ENCODE data around the gene PCGF3.
"Not testable (repeated sequence)": the region's sequence is repeated elsewhere in the genome, so short reads cannot be mapped to it uniquely, and the experiment has no call there.

Gene PCGF3

GRCh38 chr4:706083-706633 lies 526 bp downstream of the PCGF3 start:
- not testable (repeated sequence) for DNase-seq

DNA sequence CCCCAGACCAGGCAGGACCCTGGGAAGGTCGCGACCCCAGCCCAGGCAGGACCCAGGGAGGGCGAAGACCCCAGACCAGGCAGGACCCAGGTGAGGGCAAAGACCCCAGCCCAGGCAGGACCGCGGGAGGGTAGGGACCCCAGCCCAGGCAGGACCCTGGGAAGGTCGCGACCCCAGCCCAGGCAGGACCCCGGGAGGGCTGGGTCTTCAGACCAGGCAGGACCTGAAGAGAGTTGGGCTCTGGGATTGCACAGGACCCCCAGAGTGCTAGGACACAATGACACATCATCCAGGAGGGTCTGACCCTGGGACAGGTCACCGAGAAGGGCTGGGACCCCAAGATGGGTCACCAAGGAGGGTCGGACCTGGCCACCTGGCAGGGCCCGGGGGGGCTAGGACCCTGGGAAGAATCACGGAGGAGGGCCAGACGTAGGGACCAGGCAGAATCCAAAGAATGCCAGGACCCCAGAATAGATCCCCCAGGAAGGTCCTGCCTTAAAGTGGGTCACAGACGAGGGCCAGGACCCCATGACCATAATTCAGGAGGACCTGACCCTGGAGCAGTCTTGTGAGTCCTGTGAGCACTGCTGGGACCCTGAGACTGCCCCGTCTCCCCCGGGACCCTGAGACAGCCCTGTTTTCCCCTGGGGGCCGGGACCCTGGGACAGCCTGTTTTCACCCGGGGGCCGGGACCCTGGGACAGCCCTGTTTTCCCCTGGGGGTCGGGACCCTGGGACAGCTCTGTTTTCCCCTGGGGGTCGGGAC lies 1.4 kb downstream of the PCGF3 start:
- DNase-seq: no peak

DNA sequence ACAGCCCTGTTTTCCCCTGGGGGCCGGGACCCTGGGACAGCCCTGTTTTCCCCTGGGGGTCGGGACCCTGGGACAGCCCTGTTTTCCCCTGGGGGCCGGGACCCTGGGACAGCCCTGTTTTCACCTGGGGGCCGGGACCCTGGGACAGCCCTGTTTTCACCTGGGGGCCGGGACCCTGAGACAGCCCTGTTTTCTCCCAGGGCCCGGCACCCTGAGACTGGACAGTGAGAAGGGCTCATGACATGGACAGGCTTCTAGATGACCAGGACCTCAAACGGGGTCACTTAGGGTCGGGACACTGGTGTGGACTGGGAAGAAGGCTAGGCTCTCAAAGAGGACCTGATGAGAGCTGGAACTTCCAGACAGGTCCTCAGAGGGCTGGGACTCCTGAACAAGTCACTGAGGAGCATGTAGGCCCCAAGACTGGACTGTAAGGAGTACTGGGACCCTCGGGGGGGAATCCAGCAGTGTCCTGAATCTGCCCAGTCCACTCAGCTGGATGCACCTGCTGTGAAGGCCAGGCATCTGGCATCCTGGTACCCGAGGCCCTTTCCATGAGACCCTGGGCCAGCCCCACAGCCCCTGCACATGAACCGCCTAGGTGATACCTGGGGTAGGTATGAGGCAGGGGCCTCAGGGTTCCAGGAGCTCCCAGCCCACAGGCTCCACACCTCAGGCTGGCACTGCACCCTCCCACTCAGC lies 2.4 kb downstream of the PCGF3 start:
- no peak for DNase-seq

DNA sequence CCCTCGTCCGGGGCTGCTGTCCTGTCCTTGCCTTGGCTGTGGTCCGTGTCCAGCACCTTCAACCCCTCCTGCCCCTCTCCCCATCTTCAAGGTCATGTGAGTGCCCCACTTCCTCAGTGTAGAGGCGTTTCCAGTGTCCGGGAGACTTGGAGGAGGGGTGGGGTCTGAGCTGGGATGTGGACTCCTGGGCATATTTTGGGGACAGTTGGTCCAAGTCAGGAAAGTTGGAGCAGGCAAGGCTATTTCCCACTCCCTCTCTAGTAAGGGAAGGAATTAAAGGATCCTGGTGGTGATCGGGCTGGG lies 3.0 kb downstream of the PCGF3 start:
- no peak for DNase-seq

DNA sequence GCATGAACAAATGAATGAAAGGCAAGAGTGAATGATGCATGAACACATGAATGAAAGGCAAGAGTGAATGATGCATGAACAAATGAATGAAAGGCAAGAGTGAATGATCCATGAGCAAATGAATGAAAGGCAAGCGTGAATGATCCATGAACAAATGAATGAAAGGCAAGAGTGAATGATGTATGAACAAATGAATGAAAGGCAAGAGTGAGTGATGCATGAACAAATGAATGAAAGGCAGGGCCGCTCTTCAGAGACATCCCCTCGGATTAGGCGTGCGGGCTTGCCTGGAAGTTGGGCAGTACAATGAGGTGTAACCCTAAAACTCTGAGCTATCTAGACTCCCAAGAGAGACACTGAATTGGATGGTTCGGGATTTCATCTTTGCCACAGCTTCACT lies 3.7 kb downstream of the PCGF3 start:
- no peak for DNase-seq

GRCh38 chr4:710116-710515 lies 4.5 kb downstream of the PCGF3 start:
- DNase-seq: no peak

DNA sequence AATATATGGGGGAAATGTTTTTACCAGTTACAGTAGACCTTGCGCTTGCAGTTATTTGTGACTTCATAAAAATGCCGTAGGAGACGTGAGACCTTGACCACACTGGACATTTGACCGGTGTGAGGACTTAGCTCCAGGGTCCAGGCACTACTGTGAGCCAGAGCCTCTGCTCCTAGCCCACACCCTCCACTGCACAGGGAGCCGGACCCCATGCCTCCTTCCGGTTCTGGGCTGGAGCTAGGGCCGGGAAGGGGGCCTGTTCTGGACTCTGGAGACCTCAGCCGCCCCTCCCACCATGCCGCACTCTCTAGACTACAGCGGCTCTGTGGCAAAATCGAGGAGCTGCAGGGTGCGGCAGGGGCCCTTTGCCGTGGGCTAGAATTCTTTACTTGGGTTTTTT lies 5.3 kb downstream of the PCGF3 start:
- DNase-seq: no peak

DNA sequence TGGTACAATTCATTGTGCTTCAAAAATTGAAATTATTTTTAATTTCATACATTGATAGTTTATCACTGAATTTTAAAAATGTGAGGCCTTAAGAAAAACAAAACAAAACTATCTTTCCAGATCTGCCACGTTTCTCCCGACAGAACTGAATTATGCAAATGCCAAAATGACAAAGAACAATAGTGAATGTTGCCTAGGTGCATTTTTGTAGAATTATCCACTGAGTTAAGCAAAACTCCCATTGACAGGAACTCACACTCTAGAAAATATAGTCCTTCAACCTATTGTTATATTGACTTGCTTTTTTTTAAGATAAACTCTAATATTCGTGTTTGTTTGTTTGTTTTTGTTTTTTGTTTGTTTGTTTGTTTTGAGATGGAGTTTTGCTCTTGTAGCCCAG lies 6.5 kb downstream of the PCGF3 start:
- no peak for DNase-seq

DNA sequence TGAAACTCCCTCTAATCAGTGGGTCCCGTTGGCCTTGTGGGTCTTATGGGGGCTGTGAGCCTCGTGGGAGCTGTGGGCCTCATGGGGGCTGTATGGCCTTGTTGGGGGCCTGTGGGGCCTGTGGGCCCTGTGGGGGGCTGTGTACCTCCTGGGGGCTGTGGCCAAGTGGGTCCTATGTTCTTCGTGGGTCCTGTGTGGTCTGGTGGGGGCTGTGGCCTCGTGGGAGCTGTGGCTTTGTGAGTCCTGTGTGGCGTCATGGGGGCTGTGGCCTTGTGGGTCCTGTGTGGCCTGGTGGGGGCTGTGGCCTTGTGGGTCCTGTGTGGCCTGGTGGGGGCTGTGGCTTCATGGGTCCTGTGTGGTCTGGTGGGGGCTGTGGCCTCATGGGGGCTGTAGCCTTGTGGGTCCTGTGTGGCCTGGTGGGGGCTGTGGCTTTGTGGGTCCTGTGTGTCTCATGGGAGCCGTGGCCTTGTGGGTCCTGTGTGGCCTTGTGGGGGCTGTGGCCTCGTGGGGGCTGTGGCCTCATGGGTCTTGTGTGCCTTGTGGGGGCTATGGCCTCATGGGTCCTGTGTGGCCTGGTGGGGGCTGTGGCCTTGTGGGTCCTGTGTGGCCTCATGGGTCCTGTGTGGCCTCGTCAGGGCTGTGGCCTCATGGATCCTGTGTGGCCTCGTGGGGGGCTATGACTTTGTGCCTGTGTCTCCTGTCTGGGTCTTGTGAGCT lies 7.4 kb downstream of the PCGF3 start:
- DNase-seq: no peak

GRCh38 chr4:714087-714486 lies 8.5 kb downstream of the PCGF3 start:
- no peak for DNase-seq

DNA sequence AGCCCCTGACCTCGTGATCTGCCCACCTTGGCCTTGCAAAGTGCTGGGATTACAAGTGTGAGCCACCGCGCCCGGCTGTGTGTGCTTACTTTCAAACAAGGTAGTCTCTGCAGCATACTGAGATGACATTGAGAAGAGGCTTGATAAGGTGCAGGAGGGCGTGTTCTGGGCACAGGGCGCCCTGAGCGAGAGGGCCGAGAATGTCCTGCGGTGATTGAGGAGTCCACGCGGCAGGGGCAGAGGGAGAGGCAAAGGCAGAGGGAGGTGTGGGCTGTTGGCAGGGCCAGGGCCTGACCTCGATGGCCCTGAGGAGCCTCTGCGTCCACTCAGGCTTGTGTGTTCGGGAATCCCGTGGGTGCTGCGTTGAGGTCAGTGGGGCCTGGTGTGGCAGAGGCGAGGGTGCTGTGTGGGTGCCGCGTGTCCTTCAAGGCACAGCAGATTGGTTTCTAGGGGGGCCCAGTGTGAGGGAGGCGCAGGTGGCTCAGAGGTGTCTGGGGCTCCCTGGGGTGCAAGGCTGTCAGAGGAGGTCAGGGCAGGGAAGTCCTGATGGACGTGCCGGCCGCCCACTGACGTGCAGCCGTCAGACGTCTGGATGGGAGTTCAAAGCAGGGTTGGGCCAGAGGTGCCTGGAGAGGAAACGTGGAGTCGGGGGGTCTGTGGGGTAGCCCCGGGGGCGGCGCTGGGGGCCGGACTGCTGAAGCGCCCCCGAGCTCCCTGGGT lies 12.1 kb downstream of the PCGF3 start:
- DNase-seq: no peak

DNA sequence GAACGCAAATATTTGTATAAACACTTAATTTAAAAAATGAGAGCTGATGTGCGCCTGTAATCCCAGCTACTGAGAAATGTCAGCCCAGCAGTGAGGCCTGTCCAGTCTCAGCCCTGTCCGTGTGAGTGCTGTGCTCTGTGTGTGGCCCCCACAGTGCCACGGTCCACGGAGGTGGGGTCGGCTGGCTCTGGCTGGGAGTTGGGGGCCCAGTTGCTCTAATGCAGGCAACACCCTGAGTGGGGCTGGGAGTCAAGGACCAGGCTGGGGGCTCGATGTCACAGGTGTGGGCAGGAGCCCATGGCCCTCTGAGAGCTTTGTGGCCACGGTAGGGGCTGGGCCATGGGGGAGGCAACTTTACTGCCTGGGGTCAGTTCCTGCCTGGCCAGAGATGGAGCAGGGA lies 12.8 kb downstream of the PCGF3 start:
- no peak for DNase-seq

- no peak for DNase-seq
Measured at GRCh38 chr4:720111-720860, 14.7 kb downstream of the PCGF3 start.

- no peak for DNase-seq
Measured at GRCh38 chr4:721261-722168, 15.9 kb downstream of the PCGF3 start.

DNA sequence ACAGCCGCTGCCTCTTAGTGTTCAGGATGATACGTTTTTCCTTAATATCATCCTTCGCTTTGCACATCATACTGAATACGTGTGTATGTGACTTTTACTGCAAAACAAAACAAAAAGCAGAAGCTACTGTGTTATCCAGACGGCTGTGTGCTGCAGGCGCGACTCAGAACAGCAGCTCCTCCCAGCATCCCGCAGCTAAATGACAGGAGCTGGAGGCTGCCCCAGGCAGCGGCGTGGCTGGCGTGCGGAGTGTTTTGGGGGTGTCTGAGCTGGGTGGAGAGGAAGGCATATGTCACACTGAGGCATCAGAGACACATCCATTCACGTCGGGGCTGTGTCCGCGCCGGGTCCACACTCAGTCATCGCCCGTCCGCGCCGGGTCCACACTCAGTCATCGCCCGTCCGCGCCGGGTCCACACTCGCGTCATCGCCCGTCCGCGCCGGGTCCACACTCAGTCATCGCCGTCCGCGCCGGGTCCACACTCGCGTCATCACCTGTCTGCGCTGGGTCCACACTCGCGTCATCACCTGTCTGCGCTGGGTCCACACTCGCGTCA lies 16.6 kb downstream of the PCGF3 start:
- no peak for DNase-seq

DNA sequence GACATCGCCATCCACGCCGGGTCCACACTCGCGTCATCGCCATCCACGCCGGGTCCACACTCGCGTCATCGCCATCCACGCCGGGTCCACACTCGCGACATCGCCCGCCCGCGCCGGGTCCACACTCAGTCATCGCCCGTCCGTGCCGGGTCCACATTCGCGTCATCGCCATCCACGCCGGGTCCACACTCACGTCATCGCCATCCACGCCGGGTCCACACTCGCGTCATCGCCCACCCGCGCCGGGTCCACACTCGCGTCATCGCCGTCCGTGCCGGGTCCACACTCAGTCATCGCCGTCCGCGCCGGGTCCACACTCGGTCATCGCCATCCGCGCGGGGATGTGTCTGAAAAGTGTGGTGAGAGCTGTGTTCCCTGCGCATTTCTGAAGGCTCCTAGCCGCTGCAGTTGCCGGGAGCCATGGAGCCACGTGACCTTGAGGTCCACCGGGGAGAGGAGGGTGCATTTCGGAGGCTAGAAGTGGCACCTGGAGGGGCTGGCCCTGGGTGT lies 17.3 kb downstream of the PCGF3 start:
- no peak for DNase-seq

- DNase-seq: no peak
Measured at GRCh38 chr4:723751-724530, 18.3 kb downstream of the PCGF3 start.

DNA sequence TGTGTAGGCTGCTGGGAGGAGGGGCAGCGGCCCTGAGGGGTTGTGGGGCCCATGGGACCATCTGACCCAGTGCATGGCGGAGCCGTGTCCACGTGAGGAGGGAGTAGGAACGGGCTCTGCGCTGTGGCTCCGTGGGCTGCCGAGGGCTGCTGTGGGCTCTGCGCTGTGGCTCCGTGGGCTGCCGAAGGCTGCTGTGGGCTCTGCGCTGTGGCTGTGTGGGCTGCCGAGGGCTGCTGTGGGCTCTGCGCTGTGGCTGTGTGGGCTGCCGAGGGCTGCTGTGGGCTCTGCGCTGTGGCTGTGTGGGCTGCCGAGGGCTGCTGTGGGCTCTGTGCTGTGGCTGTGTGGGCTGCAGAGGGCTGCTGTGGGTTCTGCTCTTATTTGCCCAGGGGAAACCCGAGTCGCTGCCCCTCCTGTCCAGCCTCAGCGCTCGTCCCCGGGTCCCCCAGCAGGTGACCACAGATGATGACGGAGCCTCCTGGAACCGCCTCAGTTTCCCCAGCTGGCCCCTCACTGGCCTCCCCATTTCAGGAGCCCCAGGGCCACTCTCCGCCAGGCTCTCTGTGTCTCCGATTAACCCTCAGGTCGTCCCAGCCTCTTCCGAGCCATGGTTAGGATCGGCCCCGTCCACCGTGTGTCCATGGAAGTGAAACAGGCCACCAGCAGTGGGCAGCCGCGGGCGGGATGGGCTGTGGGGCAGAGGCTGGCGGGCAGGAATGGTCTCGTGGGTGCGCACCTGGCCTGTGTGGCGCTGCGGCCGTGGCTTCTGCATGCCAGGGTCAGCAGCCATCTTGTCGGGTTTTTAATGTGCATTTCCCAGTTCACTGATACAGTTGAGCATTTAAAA lies 20.0 kb downstream of the PCGF3 start:
- DNase-seq: no peak

- DNase-seq: no peak
Measured at GRCh38 chr4:726235-726787, 20.7 kb downstream of the PCGF3 start.
